ENCODE results near the gene TMEM115. TPM values are rescaled to one million over a fixed set of nuclear protein-coding genes. Genes with fewer than 3 reads are reported as not detected.

Gene TMEM115
- total and polyA plus RNA-seq, 2 experiments from 2014 or later = 17.8 to 49.2 TPM

DNA sequence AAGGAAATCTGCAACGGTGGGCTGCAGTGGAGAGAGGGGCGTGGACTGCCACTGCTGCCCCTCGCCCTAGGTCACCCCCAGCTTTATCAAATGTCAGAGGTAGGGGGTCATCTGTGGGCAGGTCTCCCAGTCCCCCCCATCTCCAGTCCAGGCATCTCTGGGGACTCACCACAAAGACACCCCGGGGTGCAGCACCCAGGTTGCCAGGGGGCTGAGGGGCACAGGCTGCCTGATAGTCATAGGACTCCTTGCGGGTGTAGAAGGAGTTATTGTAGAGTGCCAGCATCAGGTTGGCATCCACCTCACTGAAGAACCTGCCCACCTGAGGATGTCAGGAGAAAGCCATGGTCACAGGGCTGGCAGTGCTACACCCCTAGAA is 6.5 kb upstream of the TMEM115 start (continued):
- TF ChIP-seq STAT1 (IDR thresholded peaks at IDR 0.05; ENCODE audit: unreplicated experiment) (no peak), REST (IDR thresholded peaks at IDR 0.05; ENCODE audit: unreplicated experiment) (no peak), ZNF331 (CRISPR knock-in tag; IDR thresholded peaks at IDR 0.05; ENCODE audit: low read depth) (no peak), EZH2 (IDR thresholded peaks at IDR 0.05; ENCODE audit: low read depth, unreplicated experiment) (no peak), JUNB (IDR thresholded peaks at IDR 0.05; ENCODE audit: unreplicated experiment) (no peak), EZH2phosphoT487 (IDR thresholded peaks at IDR 0.05; ENCODE audit: unreplicated experiment) (no peak), ZNF114 (CRISPR knock-in tag; IDR thresholded peaks at IDR 0.05) (no peak)
- TF ChIP-seq, protein P1, sequence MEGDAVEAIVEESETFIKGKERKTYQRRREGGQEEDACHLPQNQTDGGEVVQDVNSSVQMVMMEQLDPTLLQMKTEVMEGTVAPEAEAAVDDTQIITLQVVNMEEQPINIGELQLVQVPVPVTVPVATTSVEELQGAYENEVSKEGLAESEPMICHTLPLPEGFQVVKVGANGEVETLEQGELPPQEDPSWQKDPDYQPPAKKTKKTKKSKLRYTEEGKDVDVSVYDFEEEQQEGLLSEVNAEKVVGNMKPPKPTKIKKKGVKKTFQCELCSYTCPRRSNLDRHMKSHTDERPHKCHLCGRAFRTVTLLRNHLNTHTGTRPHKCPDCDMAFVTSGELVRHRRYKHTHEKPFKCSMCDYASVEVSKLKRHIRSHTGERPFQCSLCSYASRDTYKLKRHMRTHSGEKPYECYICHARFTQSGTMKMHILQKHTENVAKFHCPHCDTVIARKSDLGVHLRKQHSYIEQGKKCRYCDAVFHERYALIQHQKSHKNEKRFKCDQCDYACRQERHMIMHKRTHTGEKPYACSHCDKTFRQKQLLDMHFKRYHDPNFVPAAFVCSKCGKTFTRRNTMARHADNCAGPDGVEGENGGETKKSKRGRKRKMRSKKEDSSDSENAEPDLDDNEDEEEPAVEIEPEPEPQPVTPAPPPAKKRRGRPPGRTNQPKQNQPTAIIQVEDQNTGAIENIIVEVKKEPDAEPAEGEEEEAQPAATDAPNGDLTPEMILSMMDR (conservative IDR thresholded peaks at IDR 0.05; ENCODE audit: low read depth in 2 of 2) = no peak

DNA sequence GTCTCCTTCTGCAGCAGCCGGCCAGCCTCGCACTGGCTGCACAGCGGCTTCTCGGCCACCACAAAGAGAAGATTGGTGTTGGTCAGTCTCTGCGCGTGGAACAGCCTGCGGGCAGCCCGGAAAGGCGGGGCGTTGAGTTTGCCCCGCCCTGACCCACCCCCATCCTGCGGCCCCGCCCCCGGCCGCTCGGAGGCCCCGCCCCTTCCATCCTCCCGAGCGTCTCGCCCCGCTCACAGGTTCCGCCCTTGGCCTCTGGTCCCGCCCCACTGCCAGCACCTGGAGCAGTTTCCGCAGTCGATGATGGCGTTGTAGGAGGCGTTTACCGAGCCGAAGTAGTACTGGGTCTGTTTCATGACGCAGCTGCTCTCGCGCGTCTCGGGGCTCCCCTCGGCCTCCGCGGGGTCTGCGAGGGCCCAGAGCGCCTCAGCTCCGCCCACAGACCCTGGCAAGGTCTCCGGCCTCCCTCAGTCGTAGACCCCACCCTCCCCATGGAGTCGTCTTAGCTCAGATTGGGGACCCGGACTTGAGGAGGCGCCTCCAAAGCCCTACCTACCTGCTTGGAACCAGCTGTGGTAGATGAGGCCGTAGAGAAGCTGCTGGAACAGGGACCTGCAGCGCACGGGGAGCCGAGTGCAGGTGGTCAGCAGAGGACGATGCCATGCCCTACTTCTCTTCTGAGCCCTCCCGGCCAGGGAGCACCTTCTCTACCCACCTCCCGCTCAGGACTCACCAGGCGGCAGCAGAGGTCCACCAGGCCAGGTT is 5.9 kb upstream of the TMEM115 start:
- Histone ChIP-seq H3K4me2 (peak overlapping the region; percentile 95), H3K27me3 (ENCODE audit: insufficient read depth) (peaks cover 11% of the 10 kb centered on the region; the same call in 1 of the 2 replicates), H3K9me2 (ENCODE audit: insufficient read depth) (no peaks in the 10 kb centered on the region), H2AFZ (peak overlapping the region; percentile 86), H3K27ac (ENCODE audit: low read depth) (no peak overlapping the region), H3K4me1 (ENCODE audit: insufficient read depth) (no peaks in the 10 kb centered on the region), H4K20me1 (replicated peaks; ENCODE audit: insufficient read depth) (no peaks in the 10 kb centered on the region), H3K4me3 (peak overlapping the region; percentile 78), H3K79me2 (replicated peaks; ENCODE audit: insufficient read depth) (no peaks in the 10 kb centered on the region), H3F3A (replicated peaks; ENCODE audit: low read depth) (0 out of 2 replicates have a peak, but pooled peaks cover 5% of the 10 kb centered on the region), H3K36me3 (ENCODE audit: insufficient read depth) (no peaks in the 10 kb centered on the region)
- H3K9me3 Mint-ChIP-seq = no peaks in the 10 kb centered on the region; the same call in 2 of the 3 replicates
- DNase-seq (ENCODE audit: low spot score) = peak; percentile 97
- no peaks in the 10 kb centered on the region for H3K36me3 Mint-ChIP-seq (ENCODE audit: low read depth)
- H3K4me1 Mint-ChIP-seq = peaks cover 4% of the 10 kb centered on the region; the same call in 1 of the 3 replicates
- peaks cover 16% of the 10 kb centered on the region for H3K27me3 Mint-ChIP-seq (ENCODE audit: insufficient read depth, low read depth, poor library complexity)
- peak; percentile 86 for ATAC-seq
- H3K27ac Mint-ChIP-seq = 0 out of 2 replicates have a peak overlapping the region, but pooled peaks have one; percentile 40
- H3K4me3 Mint-ChIP-seq = peak overlapping the region; percentile 77
- TF ChIP-seq ZNF114 (CRISPR knock-in tag; IDR thresholded peaks at IDR 0.05) (no peak), CREB1 (CRISPR knock-in tag; IDR thresholded peaks at IDR 0.05; ENCODE audit: low read depth) (peak; percentile 66), REST (IDR thresholded peaks at IDR 0.05; ENCODE audit: unreplicated experiment) (no peak), STAT1 (IDR thresholded peaks at IDR 0.05; ENCODE audit: unreplicated experiment) (no peak), JUNB (IDR thresholded peaks at IDR 0.05; ENCODE audit: unreplicated experiment) (no peak), EZH2 (IDR thresholded peaks at IDR 0.05; ENCODE audit: low read depth, unreplicated experiment) (no peak)
- TF ChIP-seq, protein P2, sequence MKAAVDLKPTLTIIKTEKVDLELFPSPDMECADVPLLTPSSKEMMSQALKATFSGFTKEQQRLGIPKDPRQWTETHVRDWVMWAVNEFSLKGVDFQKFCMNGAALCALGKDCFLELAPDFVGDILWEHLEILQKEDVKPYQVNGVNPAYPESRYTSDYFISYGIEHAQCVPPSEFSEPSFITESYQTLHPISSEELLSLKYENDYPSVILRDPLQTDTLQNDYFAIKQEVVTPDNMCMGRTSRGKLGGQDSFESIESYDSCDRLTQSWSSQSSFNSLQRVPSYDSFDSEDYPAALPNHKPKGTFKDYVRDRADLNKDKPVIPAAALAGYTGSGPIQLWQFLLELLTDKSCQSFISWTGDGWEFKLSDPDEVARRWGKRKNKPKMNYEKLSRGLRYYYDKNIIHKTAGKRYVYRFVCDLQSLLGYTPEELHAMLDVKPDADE (IDR thresholded peaks at IDR 0.05) = no peak

Data from GM23338 (cell line).